HUES6 (cell line): ENCODE results near the gene ABCC6.
"Not testable (repeated sequence)": the region's sequence is repeated elsewhere in the genome, so short reads cannot be mapped to it uniquely, and the experiment has no call there.

Source experiments
- H3K27ac ChIP-seq: 2 replicates; pipeline ENCODE4 v1.7.0; 2013; ENCODE audit warnings: low read depth, mild to moderate bottlenecking, low read length, inconsistent platforms
- H3K27me3 ChIP-seq: 2 replicates; pipeline ENCODE4 v1.6.1; 2013; ENCODE audit warnings: low read length; ENCODE audit not compliant: control insufficient read depth, insufficient read depth
- H3K36me3 ChIP-seq: 2 replicates; pipeline ENCODE4 v1.6.1; 2013; ENCODE audit warnings: low read length; ENCODE audit not compliant: control insufficient read depth, insufficient read depth
- H3K4me1 ChIP-seq: 2 replicates; pipeline ENCODE4 v1.6.1; 2013; ENCODE audit warnings: low read length; ENCODE audit not compliant: control insufficient read depth, insufficient read depth
- H3K4me3 ChIP-seq: 2 replicates; pipeline ENCODE4 v1.5.1; 2013; ENCODE audit warnings: low read depth, low read length
- H3K9ac ChIP-seq: one replicate; pipeline ENCODE4 v1.6.1; 2013; ENCODE audit warnings: mild to moderate bottlenecking, low read length
- H3K9me3 ChIP-seq: 2 replicates; pipeline ENCODE4 v1.6.1; 2013; ENCODE audit warnings: low read depth, low read length; ENCODE audit not compliant: control insufficient read depth, insufficient read depth

ABCC6 gene

GRCh38 chr16:16148755-16149154 is 74.5 kb downstream of the ABCC6 start:
- no peak overlapping the region for H3K27ac ChIP-seq

GRCh38 chr16:16148000-16148599 is 75.2 kb downstream of the ABCC6 start:
- H3K4me1 ChIP-seq, H3K27me3 ChIP-seq, H3K27ac ChIP-seq, H3K4me3 ChIP-seq, H3K9me3 ChIP-seq, H3K9ac ChIP-seq, H3K36me3 ChIP-seq: not testable (repeated sequence)

More at GRCh38 chr16:16148755-16149154, 74.5 kb downstream of the ABCC6 start:
- no peaks in the 10 kb centered on the region for H3K27me3 ChIP-seq
- H3K9me3 ChIP-seq: no peaks in the 10 kb centered on the region
- no peak overlapping the region for H3K4me3 ChIP-seq
- no peak overlapping the region for H3K9ac ChIP-seq
- H3K4me1 ChIP-seq: no peaks in the 10 kb centered on the region
- peaks cover 8% of the 10 kb centered on the region for H3K36me3 ChIP-seq

- peaks cover 12% of the 10 kb centered on the region for H3K36me3 ChIP-seq
- no peak overlapping the region for H3K4me3 ChIP-seq
- H3K4me1 ChIP-seq: no peaks in the 10 kb centered on the region
- H3K27me3 ChIP-seq: no peaks in the 10 kb centered on the region
- H3K27ac ChIP-seq: no peak overlapping the region
- no peaks in the 10 kb centered on the region for H3K9me3 ChIP-seq
- H3K9ac ChIP-seq: no peak overlapping the region
Observed at GRCh38 chr16:16147316-16147999, 75.8 kb downstream of the ABCC6 start.

- Histone ChIP-seq H3K36me3 (peaks cover 19% of the 10 kb centered on the region), H3K9ac (no peak overlapping the region), H3K9me3 (no peaks in the 10 kb centered on the region), H3K4me3 (no peak overlapping the region), H3K27ac (no peak overlapping the region), H3K27me3 (no peaks in the 10 kb centered on the region), H3K4me1 (no peaks in the 10 kb centered on the region)
Observed at GRCh38 chr16:16146380-16147315, 76.6 kb downstream of the ABCC6 start.

- H3K9ac ChIP-seq: no peak overlapping the region
- peaks cover 32% of the 10 kb centered on the region for H3K36me3 ChIP-seq
- no peaks in the 10 kb centered on the region for H3K4me1 ChIP-seq
- H3K4me3 ChIP-seq: no peak overlapping the region
- no peak overlapping the region for H3K27ac ChIP-seq
- no peaks in the 10 kb centered on the region for H3K27me3 ChIP-seq
- H3K9me3 ChIP-seq: no peaks in the 10 kb centered on the region
Observed at GRCh38 chr16:16145286-16145685, 78.0 kb downstream of the ABCC6 start.

GRCh38 chr16:16144416-16144815 is 78.9 kb downstream of the ABCC6 start:
- Histone ChIP-seq H3K27me3 (no peaks in the 10 kb centered on the region), H3K9ac (no peak overlapping the region), H3K4me3 (no peak overlapping the region), H3K36me3 (peaks cover 41% of the 10 kb centered on the region), H3K27ac (no peak overlapping the region), H3K4me1 (no peaks in the 10 kb centered on the region), H3K9me3 (no peaks in the 10 kb centered on the region)

GRCh38 chr16:16143931-16144330 is 79.4 kb downstream of the ABCC6 start:
- Histone ChIP-seq H3K4me3 (no peak overlapping the region), H3K27ac (no peak overlapping the region), H3K9ac (no peak overlapping the region), H3K27me3 (no peaks in the 10 kb centered on the region), H3K4me1 (no peaks in the 10 kb centered on the region), H3K9me3 (no peaks in the 10 kb centered on the region), H3K36me3 (peaks cover 46% of the 10 kb centered on the region)

GRCh38 chr16:16143038-16143763 is 80.1 kb downstream of the ABCC6 start:
- Histone ChIP-seq H3K36me3 (peaks cover 53% of the 10 kb centered on the region), H3K9ac (no peak overlapping the region), H3K4me3 (no peak overlapping the region), H3K4me1 (no peaks in the 10 kb centered on the region), H3K27ac (no peak overlapping the region), H3K9me3 (no peaks in the 10 kb centered on the region), H3K27me3 (no peaks in the 10 kb centered on the region)

GRCh38 chr16:16141784-16142396 is 81.4 kb downstream of the ABCC6 start:
- H3K9ac ChIP-seq: no peak overlapping the region
- no peak overlapping the region for H3K27ac ChIP-seq
- no peak overlapping the region for H3K4me3 ChIP-seq
- H3K4me1 ChIP-seq: no peaks in the 10 kb centered on the region
- peaks cover 66% of the 10 kb centered on the region for H3K36me3 ChIP-seq
- H3K27me3 ChIP-seq: no peaks in the 10 kb centered on the region
- H3K9me3 ChIP-seq: no peaks in the 10 kb centered on the region

GRCh38 chr16:16141141-16141540 is 82.2 kb downstream of the ABCC6 start:
- H3K36me3 ChIP-seq: peaks cover 74% of the 10 kb centered on the region
- no peaks in the 10 kb centered on the region for H3K27me3 ChIP-seq
- H3K27ac ChIP-seq: no peak overlapping the region
- no peaks in the 10 kb centered on the region for H3K4me1 ChIP-seq
- H3K9ac ChIP-seq: no peak overlapping the region
- no peaks in the 10 kb centered on the region for H3K9me3 ChIP-seq
- H3K4me3 ChIP-seq: no peak overlapping the region
